Sigmoid colon (tissue), 7 donors: ENCODE measurements around the gene CPXM2. TPM values are rescaled to one million over a fixed set of nuclear protein-coding genes. Genes with fewer than 3 reads are reported as not detected.

Experiments used
- DNase-seq: peaks from one replicate; pipeline ENCODE4 v3.0.0-alpha.2; 2019
- H3K27ac ChIP-seq, 4 donors: fragments of 200-600 bp; sonication (generic); one replicate each; pipeline ENCODE4 v1.5.1; 2016 to 2019; ENCODE audit warnings: mild to moderate bottlenecking in 1 of 4
- H3K27me3 ChIP-seq, 3 donors: fragments of 200-600 bp; sonication (generic); one replicate each; pipeline ENCODE4 v1.5.1; 2019; ENCODE audit warnings: mild to moderate bottlenecking in 1 of 3
- H3K36me3 ChIP-seq, 4 donors: fragments of 200-600 bp; sonication (generic); one replicate each; pipeline ENCODE4 v1.5.1; 2016 to 2019
- H3K4me1 ChIP-seq, 4 donors: fragments of 200-600 bp; sonication (generic); one replicate each; pipeline ENCODE4 v1.5.1; 2017 to 2019
- H3K4me3 ChIP-seq, 4 donors: fragments of 200-600 bp; sonication (generic); one replicate each; pipeline ENCODE4 v1.5.1; 2017 to 2019; ENCODE audit warnings: mild to moderate bottlenecking in 2 of 4, moderate library complexity in 1 of 4
- H3K9me3 ChIP-seq, 4 donors: fragments of 200-600 bp in 3 of 4; sonication (generic) in 3 of 4; one replicate each; pipeline versions ENCODE4 v1.5.1 to v1.6.1; 2013 to 2019
- EP300 ChIP-seq, 4 donors: sonication (generic); formaldehyde crosslinking; IDR thresholded peaks; one replicate each; pipeline ENCODE4 v1.6.1; 2017; ENCODE audit warnings: antibody characterized with exemption in 4 of 4
- POLR2A ChIP-seq, 2 donors: fragments of 450-650 bp; IDR thresholded peaks; one replicate each; pipeline ENCODE4 v1.6.1; 2016; ENCODE audit warnings: antibody characterized with exemption in 2 of 2, mild to moderate bottlenecking in 2 of 2, moderate library complexity in 2 of 2
- POLR2AphosphoS5 ChIP-seq, 4 donors: sonication (generic); formaldehyde crosslinking; IDR thresholded peaks; one replicate each; pipeline ENCODE4 v1.6.1; 2017; ENCODE audit warnings: antibody characterized with exemption in 4 of 4
- WGBS, 2 donors: extraction: QIAGEN DNeasy Blood & Tissue Kit; methylation state at CpG; one replicate each; pipeline ENCODE4 v1.1.7; 2013; 5-methylcytosine and 5-hydroxymethylcytosine counted together
- intact Hi-C: fragments of 100-400 bp; cut with DNase I; formaldehyde crosslinking; loops from one replicate; pipeline ENCODE4 v1.15.1; 2023
- polyA plus RNA-seq, 3 donors: library from polyadenylated mRNA; stranded (reverse); fragments of 200-250 nt; gene quantifications; one replicate each; pipeline ENCODE4 v1.2.3, GENCODE V29; 2013
- total RNA-seq, 4 donors: library from RNA; depleted of rRNA; stranded (reverse); fragments of >200 nt; gene quantifications; one replicate each; pipeline ENCODE4 v1.1.0, GENCODE V29; 2016
- TF ChIP-seq, protein P1 (sequence below), 4 experiments: fragments of 450-650 bp in 3 of 4; fragments of 200-600 bp in 1 of 4; IDR thresholded peaks; one replicate each; pipeline ENCODE4 v1.5.1; 2016 to 2019; ENCODE audit warnings: antibody characterized with exemption in 4 of 4, mild to moderate bottlenecking in 3 of 4, moderate library complexity in 2 of 4
- donor health status: healthy with polysubstance abuse.
- donor health status: Bipolar disorder and iron deficiency.
- donor health status: healthy.

CPXM2 gene
- total and polyA plus RNA-seq, 7 donors, result 0.69 to 153 (median 48.5) TPM

- TF ChIP-seq, protein P1, sequence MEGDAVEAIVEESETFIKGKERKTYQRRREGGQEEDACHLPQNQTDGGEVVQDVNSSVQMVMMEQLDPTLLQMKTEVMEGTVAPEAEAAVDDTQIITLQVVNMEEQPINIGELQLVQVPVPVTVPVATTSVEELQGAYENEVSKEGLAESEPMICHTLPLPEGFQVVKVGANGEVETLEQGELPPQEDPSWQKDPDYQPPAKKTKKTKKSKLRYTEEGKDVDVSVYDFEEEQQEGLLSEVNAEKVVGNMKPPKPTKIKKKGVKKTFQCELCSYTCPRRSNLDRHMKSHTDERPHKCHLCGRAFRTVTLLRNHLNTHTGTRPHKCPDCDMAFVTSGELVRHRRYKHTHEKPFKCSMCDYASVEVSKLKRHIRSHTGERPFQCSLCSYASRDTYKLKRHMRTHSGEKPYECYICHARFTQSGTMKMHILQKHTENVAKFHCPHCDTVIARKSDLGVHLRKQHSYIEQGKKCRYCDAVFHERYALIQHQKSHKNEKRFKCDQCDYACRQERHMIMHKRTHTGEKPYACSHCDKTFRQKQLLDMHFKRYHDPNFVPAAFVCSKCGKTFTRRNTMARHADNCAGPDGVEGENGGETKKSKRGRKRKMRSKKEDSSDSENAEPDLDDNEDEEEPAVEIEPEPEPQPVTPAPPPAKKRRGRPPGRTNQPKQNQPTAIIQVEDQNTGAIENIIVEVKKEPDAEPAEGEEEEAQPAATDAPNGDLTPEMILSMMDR (IDR thresholded peaks at IDR 0.05), result no peak
- TF ChIP-seq POLR2AphosphoS5 (IDR thresholded peaks at IDR 0.05), result peak in 2 of 4 donors; percentile 29 to 43
- H3K9me3 ChIP-seq, result no peaks in the 10 kb centered on the region
- intact Hi-C loops, result loop anchor here (5.0 kb wide), 3 partner anchors 36 to 121 kb away; no protein-coding TSS in a partner anchor
- peak overlapping the region; percentile 96 to 99 (median 98) for H3K27ac ChIP-seq
- H3K27me3 ChIP-seq, result peaks cover 0 to 6% (median 0%) of the 10 kb centered on the region in 3 donors
- no peak for DNase-seq
- peaks cover 2 to 58% (median 42%) of the 10 kb centered on the region in 4 donors for H3K4me1 ChIP-seq
- 86 to 87% methylated on average over 8 of the region's 8 CpGs for WGBS, 2 donors
- H3K4me3 ChIP-seq, result no peak overlapping the region
- no peaks in the 10 kb centered on the region for H3K36me3 ChIP-seq
Observed at GRCh38 chr10:123893651-123894050, 2.0 kb upstream of the CPXM2 start.

- Histone ChIP-seq H3K9me3 (no peaks in the 10 kb centered on the region), H3K4me1 (peaks cover 2 to 72% (median 57%) of the 10 kb centered on the region in 4 donors), H3K36me3 (no peaks in the 10 kb centered on the region), H3K27ac (peak overlapping the region; percentile 96 to 99 (median 98)), H3K27me3 (peaks cover 0 to 6% (median 0%) of the 10 kb centered on the region in 3 donors), H3K4me3 (peak overlapping the region; percentile 64 to 87 (median 84))
- TF ChIP-seq POLR2A (IDR thresholded peaks at IDR 0.05), result no peak
- no peak for TF ChIP-seq POLR2AphosphoS5 (IDR thresholded peaks at IDR 0.05)
- TF ChIP-seq EP300 (IDR thresholded peaks at IDR 0.05), result no peak
- TF ChIP-seq, protein P1 (IDR thresholded peaks at IDR 0.05), result no peak
- peak; percentile 60 for DNase-seq
- intact Hi-C loops, result loop anchor here (1.0 to 5.0 kb wide), 4 partner anchors 24 to 118 kb away; no protein-coding TSS in a partner anchor
- WGBS, 2 donors, result 44 to 51% methylated on average over 6 of the region's 6 CpGs
Observed at GRCh38 chr10:123890756-123891143, 857 bp downstream of the CPXM2 start.

- Histone ChIP-seq H3K9me3 (no peaks in the 10 kb centered on the region), H3K4me1 (peaks cover 2 to 72% (median 58%) of the 10 kb centered on the region in 4 donors), H3K27me3 (peaks cover 0 to 6% (median 0%) of the 10 kb centered on the region in 3 donors), H3K27ac (peak overlapping the region; percentile 96 to 99 (median 98)), H3K36me3 (no peaks in the 10 kb centered on the region), H3K4me3 (peak overlapping the region; percentile 64 to 87 (median 84))
- intact Hi-C loops, result loop anchor here (5.0 kb wide), 3 partner anchors 33 to 118 kb away; no protein-coding TSS in a partner anchor
- WGBS, 2 donors, result 52 to 71% methylated on average over 8 of the region's 8 CpGs
- peak; percentile 85 for DNase-seq
- TF ChIP-seq POLR2A (IDR thresholded peaks at IDR 0.05) (peak in 1 of 2 donors; percentile 55), POLR2AphosphoS5 (IDR thresholded peaks at IDR 0.05) (peak; percentile 56 to 81 (median 74)), EP300 (IDR thresholded peaks at IDR 0.05) (peak in 1 of 4 donors; percentile 51)
- TF ChIP-seq, protein P1 (IDR thresholded peaks at IDR 0.05), result no peak
Observed at GRCh38 chr10:123890226-123890625, 1.4 kb downstream of the CPXM2 start.

DNA sequence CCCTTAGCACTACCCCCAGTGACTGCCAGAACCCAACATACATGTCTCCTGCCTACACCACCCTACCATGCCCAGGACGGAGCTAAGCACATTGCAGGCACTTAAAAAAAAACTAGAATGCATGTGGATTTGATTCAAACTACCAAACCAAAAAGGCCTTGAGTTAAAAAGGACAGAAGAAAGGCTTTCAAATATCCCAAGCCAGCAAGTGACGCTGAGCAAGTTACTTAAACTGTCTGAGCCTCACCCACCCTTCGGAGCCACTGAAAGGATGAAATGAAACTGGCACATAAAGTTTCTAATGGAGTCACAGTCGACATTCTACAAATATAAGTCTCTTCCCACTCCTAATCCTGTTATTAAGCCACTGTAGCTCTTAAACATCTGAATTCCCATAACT is 1.8 kb downstream of the CPXM2 start:
- 58 to 81% methylated on average over 4 of the region's 4 CpGs for WGBS, 2 donors
- H3K4me1 ChIP-seq, result peaks cover 2 to 75% (median 62%) of the 10 kb centered on the region in 4 donors
- H3K4me3 ChIP-seq, result peak overlapping the region; percentile 64 to 87 (median 84)
- TF ChIP-seq EP300 (IDR thresholded peaks at IDR 0.05) (no peak), POLR2A (IDR thresholded peaks at IDR 0.05) (no peak), POLR2AphosphoS5 (IDR thresholded peaks at IDR 0.05) (no peak)
- TF ChIP-seq, protein P1 (IDR thresholded peaks at IDR 0.05), result no peak
- no peaks in the 10 kb centered on the region for H3K36me3 ChIP-seq
- DNase-seq, result peak; percentile 61
- H3K27ac ChIP-seq, result peak overlapping the region; percentile 96 to 99 (median 98)
- intact Hi-C loops, result loop anchor here (5.0 kb wide), 3 partner anchors 33 to 118 kb away; no protein-coding TSS in a partner anchor
- H3K9me3 ChIP-seq, result no peaks in the 10 kb centered on the region
- H3K27me3 ChIP-seq, result peaks cover 0 to 6% (median 0%) of the 10 kb centered on the region in 3 donors
